Naive thymus-derived CD8-positive, alpha-beta T cell (primary cell): ENCODE measurements around the gene CELF5. TPM values are rescaled to one million over a fixed set of nuclear protein-coding genes. Genes with fewer than 3 reads are reported as not detected.
"Not testable (repeated sequence)": the region's sequence is repeated elsewhere in the genome, so short reads cannot be mapped to it uniquely, and the experiment has no call there.

Source experiments
- ATAC-seq, 2 donors: fragments of 150-1000 bp; cut with Tn5 transposase in 1 of 2; sonication (Bioruptor Pico), chemical (Tn5 transposase) in 1 of 2; 1 replicate in 1 of 2; 2 replicates in 1 of 2; pipeline ENCODE4 v1.10.0; 2021; ENCODE audit warnings: mild to moderate bottlenecking in 2 of 2, moderate library complexity in 2 of 2
- POLR2A ChIA-PET: fragments of 350-600 bp; sonication (Branson Sonifier 250); formaldehyde crosslinking; loops from one replicate; lab custom pipeline; 2021; ENCODE audit warnings: antibody characterized with exemption; lab: Charles Lee
- DNase-seq, 10 donors: peaks; one replicate each; pipeline versions ENCODE4 v3.0.0 to v3.0.0-alpha.2; 2020 to 2022
- H3K27ac Mint-ChIP-seq, 10 donors: one replicate each; pipeline ENCODE4 v1.8.0; 2020 to 2022; ENCODE audit warnings: mild to moderate bottlenecking in 10 of 10, mixed read lengths in 10 of 10, moderate library complexity in 4 of 10, inconsistent platforms in 1 of 10
- H3K27me3 Mint-ChIP-seq, 5 donors: one replicate each; pipeline ENCODE4 v1.8.0; 2021 to 2022; ENCODE audit warnings: mixed read lengths in 5 of 5
- H3K36me3 Mint-ChIP-seq, 3 donors: one replicate each; pipeline ENCODE4 v1.8.0; 2020 to 2022; ENCODE audit warnings: mixed read lengths in 3 of 3, mild to moderate bottlenecking in 2 of 3, inconsistent platforms in 1 of 3
- H3K4me1 Mint-ChIP-seq, 4 donors: one replicate each; pipeline ENCODE4 v1.8.0; 2021 to 2022; ENCODE audit warnings: mixed read lengths in 4 of 4
- H3K4me3 Mint-ChIP-seq, 10 donors: one replicate each; pipeline ENCODE4 v1.8.0; 2020 to 2022; ENCODE audit warnings: mild to moderate bottlenecking in 10 of 10, mixed read lengths in 10 of 10, moderate library complexity in 6 of 10, inconsistent platforms in 1 of 10
- H3K9me3 Mint-ChIP-seq, 9 donors: one replicate each; pipeline ENCODE4 v1.8.0; 2020 to 2022; ENCODE audit warnings: mixed read lengths in 9 of 9, mild to moderate bottlenecking in 3 of 9, inconsistent platforms in 1 of 9, moderate library complexity in 1 of 9
- polyA plus RNA-seq, 3 donors: library from polyadenylated mRNA; unstranded; fragments of 300-500 nt; fragmentation: Illumina TruSeq; gene quantifications; one replicate each; pipeline ENCODE4 v1.2.3, GENCODE V29; 2021
- total RNA-seq, 8 experiments: library from RNA in 2 of 8; stranded (reverse) in 2 of 8; gene quantifications; one replicate each; pipeline ENCODE4 v1.2.3 and lab custom pipeline; 2021 to 2026

Gene CELF5
- total and polyA plus RNA-seq, 5 experiments from 2014 or later = 0.23 to 0.41 TPM; not detected in 3

DNA sequence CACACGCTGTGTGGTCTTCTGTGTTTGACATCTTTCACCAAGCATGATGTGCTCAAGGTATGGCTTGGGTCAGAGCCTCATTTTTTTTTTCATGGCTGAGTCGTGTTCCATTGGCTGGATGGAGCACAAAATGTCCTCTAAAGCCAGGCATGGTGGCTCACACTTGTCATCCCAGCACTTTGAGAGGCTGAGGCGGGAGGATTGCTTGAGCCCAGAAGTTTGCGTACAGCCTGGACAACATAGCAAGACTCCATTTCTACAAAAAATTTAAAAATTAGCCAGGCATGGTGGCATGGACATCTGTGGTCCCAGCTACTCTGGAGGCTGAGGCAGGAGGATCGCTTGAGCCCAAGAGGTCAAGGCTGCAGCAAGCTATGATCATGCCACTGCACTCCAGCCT is 2.9 kb upstream of the CELF5 start:
- H3K4me1 Mint-ChIP-seq, H3K9me3 Mint-ChIP-seq, H3K36me3 Mint-ChIP-seq, DNase-seq, POLR2A ChIA-PET, ATAC-seq, H3K4me3 Mint-ChIP-seq, H3K27ac Mint-ChIP-seq: not testable (repeated sequence)
- peaks cover 0 to 11% (median 5%) of the 10 kb centered on the region in 5 donors for H3K27me3 Mint-ChIP-seq

DNA sequence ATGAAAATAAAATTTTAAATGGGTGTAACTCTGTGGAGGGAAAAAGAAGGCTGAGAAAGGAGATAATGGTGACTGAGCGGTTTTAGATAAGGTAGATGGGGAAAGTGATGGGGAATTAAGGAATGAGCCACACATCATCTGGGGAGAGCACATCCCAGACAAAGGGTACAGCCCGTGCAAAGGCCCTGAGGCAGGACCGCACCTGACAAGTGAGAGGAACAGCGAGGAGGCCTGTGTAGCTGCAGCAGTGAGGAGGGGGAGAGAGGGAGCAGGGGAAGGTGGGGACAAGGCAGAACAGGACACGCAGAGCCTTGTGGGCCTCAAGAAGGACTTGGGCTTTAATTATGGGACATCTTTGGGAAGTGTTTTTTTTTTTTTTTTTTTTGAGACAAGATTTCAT is 1.8 kb upstream of the CELF5 start:
- Mint-ChIP-seq H3K9me3 (no peaks in the 10 kb centered on the region), H3K36me3 (no peaks in the 10 kb centered on the region), H3K27ac (peak overlapping the region in 1 of 10 donors; percentile 29), H3K4me3 (peak overlapping the region in 1 of 10 donors; percentile 19), H3K4me1 (peaks cover 0 to under 1% (median 0%) of the 10 kb centered on the region in 4 donors), H3K27me3 (peaks cover 1 to 21% (median 16%) of the 10 kb centered on the region in 5 donors)
- ATAC-seq (no peak), DNase-seq (no peak)
- POLR2A ChIA-PET = no interaction called here

DNA sequence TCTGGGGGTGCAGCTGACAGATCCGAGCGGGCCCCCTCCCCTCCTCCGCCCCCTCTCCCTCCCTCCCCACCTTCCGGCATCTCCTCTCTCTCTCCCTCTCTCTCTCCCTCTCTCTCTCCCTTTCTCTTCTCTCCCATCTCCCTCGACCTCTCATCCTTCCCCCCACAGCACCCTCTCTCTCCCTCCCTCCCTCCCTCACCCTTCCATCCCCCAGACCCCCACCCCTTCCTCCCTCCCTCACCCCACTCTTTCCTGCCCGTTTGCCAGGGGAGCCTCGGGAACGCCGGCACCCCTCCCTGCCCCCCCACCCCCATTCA is 666 bp downstream of the CELF5 start:
- no peak for ATAC-seq
- POLR2A ChIA-PET = interaction anchor here (0.5 to 1.0 kb wide), 2 partner anchors 26 to 465 kb away, joined by 3 to 4 read pairs; no protein-coding TSS in a partner anchor
- H3K4me3 Mint-ChIP-seq = peak overlapping the region in 2 of 10 donors; percentile 33 to 52

GRCh38 chr19:3225677-3226093 is 1.2 kb downstream of the CELF5 start:
- Mint-ChIP-seq H3K36me3 (no peaks in the 10 kb centered on the region), H3K9me3 (no peaks in the 10 kb centered on the region), H3K4me1 (peaks cover 0 to 6% (median 1%) of the 10 kb centered on the region in 4 donors), H3K27ac (no peak overlapping the region), H3K4me3 (peak overlapping the region in 1 of 10 donors; percentile 20), H3K27me3 (peaks cover 5 to 36% (median 20%) of the 10 kb centered on the region in 5 donors)
- POLR2A ChIA-PET = interaction anchor here (0.5 to 0.6 kb wide), 2 partner anchors 85 to 464 kb away, joined by 4 to 6 read pairs; no protein-coding TSS in a partner anchor
- no peak for ATAC-seq
- DNase-seq = no peak

More for the DNA sequence above, 666 bp downstream of the CELF5 start:
- no peaks in the 10 kb centered on the region for H3K9me3 Mint-ChIP-seq
- no peak overlapping the region for H3K27ac Mint-ChIP-seq
- H3K36me3 Mint-ChIP-seq = no peaks in the 10 kb centered on the region
- no peak for DNase-seq
- peaks cover 5 to 36% (median 20%) of the 10 kb centered on the region in 5 donors for H3K27me3 Mint-ChIP-seq
- peaks cover 0 to 6% (median 1%) of the 10 kb centered on the region in 4 donors for H3K4me1 Mint-ChIP-seq

GRCh38 chr19:3227054-3227626 is 2.7 kb downstream of the CELF5 start:
- no peaks in the 10 kb centered on the region for H3K9me3 Mint-ChIP-seq
- ATAC-seq (no peak), DNase-seq (no peak)
- peaks cover 0 to 6% (median 1%) of the 10 kb centered on the region in 4 donors for H3K4me1 Mint-ChIP-seq
- peaks cover 6 to 39% (median 23%) of the 10 kb centered on the region in 5 donors for H3K27me3 Mint-ChIP-seq
- H3K4me3 Mint-ChIP-seq = no peak overlapping the region
- POLR2A ChIA-PET = no interaction called here
- H3K27ac Mint-ChIP-seq = peak overlapping the region in 2 of 10 donors; percentile 34 to 49
- H3K36me3 Mint-ChIP-seq = no peaks in the 10 kb centered on the region

GRCh38 chr19:3229346-3229743 is 4.9 kb downstream of the CELF5 start:
- POLR2A ChIA-PET = no interaction called here
- no peak for ATAC-seq
- peaks cover 6 to 39% (median 22%) of the 10 kb centered on the region in 5 donors for H3K27me3 Mint-ChIP-seq
- no peaks in the 10 kb centered on the region for H3K36me3 Mint-ChIP-seq
- H3K27ac Mint-ChIP-seq = no peak overlapping the region
- H3K4me3 Mint-ChIP-seq = no peak overlapping the region
- H3K9me3 Mint-ChIP-seq = no peaks in the 10 kb centered on the region
- no peak for DNase-seq
- peaks cover 0 to 6% (median 2%) of the 10 kb centered on the region in 4 donors for H3K4me1 Mint-ChIP-seq

- Mint-ChIP-seq H3K4me1 (peaks cover 0 to 6% (median 2%) of the 10 kb centered on the region in 4 donors), H3K27me3 (peaks cover 7 to 43% (median 26%) of the 10 kb centered on the region in 5 donors), H3K4me3 (no peak overlapping the region), H3K27ac (no peak overlapping the region), H3K9me3 (no peaks in the 10 kb centered on the region), H3K36me3 (no peaks in the 10 kb centered on the region)
- no peak for ATAC-seq
- POLR2A ChIA-PET = no interaction called here
- DNase-seq = no peak
These were observed 5.5 kb downstream of the CELF5 start for GRCh38 chr19:3229888-3230496.

GRCh38 chr19:3231288-3231687 is 6.8 kb downstream of the CELF5 start:
- POLR2A ChIA-PET = no interaction called here
- Mint-ChIP-seq H3K36me3 (no peaks in the 10 kb centered on the region), H3K27ac (no peak overlapping the region)

DNA sequence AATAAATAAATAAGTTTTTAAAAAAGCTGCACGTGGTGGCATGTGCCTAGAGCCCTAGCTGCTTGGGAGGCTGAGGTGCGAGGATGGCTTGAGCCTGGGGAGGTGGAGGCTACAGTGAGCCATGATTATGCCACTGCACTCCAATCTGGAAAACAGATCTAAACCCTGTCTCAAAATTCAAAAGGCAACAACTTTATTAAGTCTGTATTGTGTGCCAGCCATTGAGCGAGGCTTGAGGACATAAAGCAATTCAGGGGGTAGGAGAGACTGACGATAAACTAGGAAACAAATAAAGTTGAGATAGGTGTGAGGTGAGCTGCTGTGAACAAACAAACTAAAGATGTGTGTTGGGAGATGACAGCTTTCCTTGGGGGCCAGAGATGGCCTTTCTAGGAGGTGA is 8.7 kb downstream of the CELF5 start:
- Mint-ChIP-seq H3K9me3 (peaks cover 0 to 2% (median 0%) of the 10 kb centered on the region in 9 donors), H3K36me3 (no peaks in the 10 kb centered on the region), H3K4me3 (no peak overlapping the region), H3K27me3 (peaks cover 7 to 24% (median 15%) of the 10 kb centered on the region in 5 donors), H3K27ac (no peak overlapping the region), H3K4me1 (peaks cover 0 to 2% (median under 1%) of the 10 kb centered on the region in 4 donors)
- no peak for DNase-seq
- POLR2A ChIA-PET = no interaction called here
- ATAC-seq = no peak

More at GRCh38 chr19:3231288-3231687, 6.8 kb downstream of the CELF5 start:
- ATAC-seq (no peak), DNase-seq (no peak)
- H3K9me3 Mint-ChIP-seq = peaks cover 0 to 2% (median 0%) of the 10 kb centered on the region in 9 donors
- H3K27me3 Mint-ChIP-seq = peaks cover 8 to 41% (median 28%) of the 10 kb centered on the region in 5 donors
- no peak overlapping the region for H3K4me3 Mint-ChIP-seq
- peaks cover 0 to 6% (median 2%) of the 10 kb centered on the region in 4 donors for H3K4me1 Mint-ChIP-seq

GRCh38 chr19:3233831-3234230 is 9.4 kb downstream of the CELF5 start:
- Mint-ChIP-seq H3K27ac (no peak overlapping the region), H3K4me1 (peaks cover 0 to 2% (median 0%) of the 10 kb centered on the region in 4 donors), H3K27me3 (peaks cover 7 to 22% (median 11%) of the 10 kb centered on the region in 5 donors)

GRCh38 chr19:3234800-3235199 is 10.3 kb downstream of the CELF5 start:
- POLR2A ChIA-PET = interaction anchor here (0.6 kb wide), 2 partner anchors 11 to 1150 kb away, joined by 3 read pairs; no protein-coding TSS in a partner anchor
- DNase-seq = no peak
- no peak overlapping the region for H3K4me3 Mint-ChIP-seq

More at GRCh38 chr19:3233831-3234230, 9.4 kb downstream of the CELF5 start:
- no peak for ATAC-seq
- no peak for DNase-seq
- no peak overlapping the region for H3K4me3 Mint-ChIP-seq
- POLR2A ChIA-PET = no interaction called here
- H3K9me3 Mint-ChIP-seq = peaks cover 0 to 2% (median 0%) of the 10 kb centered on the region in 9 donors
- no peaks in the 10 kb centered on the region for H3K36me3 Mint-ChIP-seq

DNA sequence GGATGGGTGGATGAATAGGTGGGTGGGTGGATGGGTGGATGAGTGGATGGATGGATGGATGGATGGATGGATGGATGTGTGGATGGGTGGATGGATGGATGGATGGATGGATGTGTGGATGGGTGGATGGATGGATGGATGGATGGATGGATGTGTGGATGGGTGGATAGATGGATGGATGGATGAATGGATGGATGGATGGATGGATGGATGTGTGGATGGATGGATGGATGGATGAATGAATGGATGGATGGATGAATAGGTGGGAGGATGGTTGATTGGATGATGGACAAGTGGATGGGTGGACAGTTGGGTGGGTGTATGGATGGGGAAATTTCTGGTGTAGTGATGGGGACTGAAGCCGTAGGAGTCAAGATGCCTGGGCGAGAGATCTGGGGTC is 11.1 kb downstream of the CELF5 start:
- not testable (repeated sequence) for H3K27ac Mint-ChIP-seq, H3K4me3 Mint-ChIP-seq, ATAC-seq, H3K4me1 Mint-ChIP-seq, H3K36me3 Mint-ChIP-seq, DNase-seq, H3K9me3 Mint-ChIP-seq
- POLR2A ChIA-PET = interaction anchor here (0.6 kb wide), 1 partner anchor 10 kb away, joined by 3 read pairs; no protein-coding TSS in a partner anchor
- H3K27me3 Mint-ChIP-seq = peaks cover 4 to 18% (median 11%) of the 10 kb centered on the region in 5 donors

More at GRCh38 chr19:3234800-3235199, 10.3 kb downstream of the CELF5 start:
- peaks cover 0 to 2% (median 0%) of the 10 kb centered on the region in 9 donors for H3K9me3 Mint-ChIP-seq
- H3K4me1 Mint-ChIP-seq = peaks cover 0 to 5% (median 0%) of the 10 kb centered on the region in 4 donors
- no peaks in the 10 kb centered on the region for H3K36me3 Mint-ChIP-seq
- no peak for ATAC-seq
- H3K27ac Mint-ChIP-seq = peak overlapping the region in 1 of 10 donors; percentile 30
- peaks cover 4 to 16% (median 11%) of the 10 kb centered on the region in 5 donors for H3K27me3 Mint-ChIP-seq

DNA sequence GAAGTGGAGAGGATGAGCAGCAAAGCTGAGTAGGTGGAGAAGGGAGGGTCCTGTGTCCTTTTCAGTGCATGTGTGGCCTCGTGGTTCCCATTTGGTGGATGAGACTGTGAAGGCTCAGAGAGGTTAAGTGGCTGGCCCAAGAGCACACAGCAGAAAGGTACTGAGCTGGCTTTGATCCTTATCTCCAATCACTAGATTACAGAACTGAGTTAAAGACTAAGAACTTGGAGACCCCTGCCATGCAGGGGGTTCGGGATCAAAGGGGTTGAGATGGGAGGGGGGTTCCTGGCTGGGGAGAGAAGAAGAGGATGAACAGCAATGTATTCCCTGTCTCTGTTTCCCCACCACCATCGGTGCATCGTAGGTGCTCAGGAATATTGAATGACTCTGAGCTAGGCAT is 11.8 kb downstream of the CELF5 start:
- ATAC-seq (no peak), DNase-seq (no peak)
- Mint-ChIP-seq H3K9me3 (peaks cover 0 to 2% (median 0%) of the 10 kb centered on the region in 9 donors), H3K4me3 (no peak overlapping the region), H3K27me3 (peaks cover 4 to 18% (median 11%) of the 10 kb centered on the region in 5 donors), H3K4me1 (peaks cover 0 to 6% (median 0%) of the 10 kb centered on the region in 4 donors), H3K36me3 (no peaks in the 10 kb centered on the region), H3K27ac (peak overlapping the region in 1 of 10 donors; percentile 63)
- POLR2A ChIA-PET = no interaction called here
